ENCODE data around the gene IL17C.
"Not testable (repeated sequence)": the region's sequence is repeated elsewhere in the genome, so short reads cannot be mapped to it uniquely, and the experiment has no call there.

Gene IL17C, protein sequence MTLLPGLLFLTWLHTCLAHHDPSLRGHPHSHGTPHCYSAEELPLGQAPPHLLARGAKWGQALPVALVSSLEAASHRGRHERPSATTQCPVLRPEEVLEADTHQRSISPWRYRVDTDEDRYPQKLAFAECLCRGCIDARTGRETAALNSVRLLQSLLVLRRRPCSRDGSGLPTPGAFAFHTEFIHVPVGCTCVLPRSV

GRCh38 chr16:88638323-88639230 is at the start of gene IL17C:
Gene IL17C (plus strand): TSS chr16:88638572. CDS start chr16:88638642, 70 bp downstream.
- no peak for DNase-seq

- DNase-seq: peak; percentile 42
These were observed 49.6 kb upstream of the IL17C start for GRCh38 chr16:88588754-88589153.

DNA sequence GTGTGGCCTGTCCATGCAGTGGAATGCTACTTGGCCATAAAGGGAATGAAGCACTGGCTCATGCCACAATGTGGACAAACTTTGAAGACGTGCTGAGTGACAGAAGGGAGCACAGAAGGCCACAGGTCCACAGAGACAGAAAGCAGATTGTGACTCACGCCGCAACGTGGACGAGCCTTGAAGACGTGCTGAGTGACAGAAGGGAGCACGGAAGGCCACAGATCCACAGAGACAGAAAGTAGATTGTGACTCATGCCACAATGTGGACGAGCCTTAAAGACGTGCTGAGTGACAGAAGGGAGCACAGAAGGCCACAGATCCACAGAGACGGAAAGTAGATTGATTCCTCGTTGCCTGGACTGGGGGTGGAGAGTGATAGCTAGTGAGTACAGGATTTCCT is 48.9 kb upstream of the IL17C start:
- DNase-seq: peak; percentile 41

DNA sequence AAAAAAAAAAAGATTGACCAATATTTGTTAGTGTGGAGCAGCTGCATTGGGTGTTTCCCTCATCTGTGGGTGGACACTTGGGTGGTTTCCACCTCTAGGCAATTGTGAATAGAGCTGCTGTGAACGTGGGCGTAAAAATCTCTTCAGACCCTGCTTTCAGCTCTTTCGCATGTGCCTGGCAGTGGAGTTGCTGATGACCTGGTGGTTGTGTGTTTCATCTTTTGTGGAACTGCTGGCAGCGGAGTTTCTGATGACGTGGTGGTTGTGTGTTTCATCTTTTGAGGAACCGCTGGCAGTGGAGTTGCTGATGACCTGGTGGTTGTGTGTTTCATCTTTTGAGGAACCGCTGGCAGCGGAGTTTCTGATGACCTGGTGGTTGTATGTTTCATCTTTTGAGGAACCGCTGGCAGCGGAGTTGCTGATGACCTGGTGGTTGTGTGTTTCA is 46.8 kb upstream of the IL17C start:
- peak; percentile 47 for DNase-seq

DNA sequence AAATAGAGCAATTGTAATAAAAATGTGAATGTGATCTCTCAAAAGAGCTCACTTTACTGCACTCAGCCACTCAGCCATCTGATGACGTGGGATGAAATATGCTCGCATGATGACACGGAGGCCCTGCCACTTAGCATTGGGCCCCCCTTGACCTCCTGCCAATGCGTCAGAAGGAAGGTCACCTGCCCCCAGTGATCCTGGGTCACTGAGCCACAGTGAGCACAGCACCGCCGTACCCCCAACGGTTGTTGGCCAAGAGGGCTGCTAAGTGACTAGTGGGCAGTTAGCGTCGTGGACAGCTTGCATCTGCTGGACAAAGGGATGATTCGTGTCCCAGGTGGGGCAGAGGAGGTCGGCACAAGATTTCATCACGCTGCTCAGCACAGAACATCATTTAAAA is 45.3 kb upstream of the IL17C start:
- no peak for DNase-seq

DNA sequence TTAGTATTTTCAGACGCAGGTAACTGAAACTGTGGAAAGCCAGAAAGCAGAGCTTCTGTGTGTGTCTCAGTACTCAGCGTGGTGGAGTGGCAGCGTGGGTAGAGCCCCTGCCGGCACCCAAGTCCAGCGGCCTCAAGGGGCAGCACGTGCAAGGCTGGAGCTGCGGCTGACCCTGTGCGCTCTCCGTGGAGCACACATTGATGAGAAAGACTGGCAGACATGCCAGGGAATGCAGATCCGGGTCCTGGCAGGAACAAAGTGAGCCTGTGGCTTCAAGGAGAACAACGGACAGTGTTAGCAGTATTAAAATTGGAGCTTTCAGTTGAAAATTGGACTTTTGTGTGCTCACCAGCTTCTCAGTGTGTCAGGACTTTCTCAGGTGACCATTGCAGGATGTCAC is 44.9 kb upstream of the IL17C start:
- no peak for DNase-seq

DNA sequence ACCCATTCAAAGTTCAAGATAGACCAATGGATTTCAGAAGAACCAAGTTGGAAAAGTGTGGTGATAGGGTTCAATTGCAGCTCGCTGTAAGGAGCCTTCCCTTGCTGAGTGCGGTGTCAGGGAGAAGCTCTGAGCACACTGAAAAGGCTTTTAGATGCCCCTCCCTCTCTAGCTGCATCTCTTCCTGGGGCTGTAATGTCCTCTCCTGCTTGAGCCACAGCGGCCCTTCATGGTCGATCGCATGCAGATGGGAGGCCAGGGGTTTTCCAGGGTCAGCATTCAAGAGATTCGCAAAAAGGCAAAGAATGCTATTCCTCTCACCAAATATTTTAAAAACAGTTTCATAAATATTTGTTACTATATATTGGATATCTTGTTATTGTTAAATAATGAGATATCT is 44.5 kb upstream of the IL17C start:
- no peak for DNase-seq

DNA sequence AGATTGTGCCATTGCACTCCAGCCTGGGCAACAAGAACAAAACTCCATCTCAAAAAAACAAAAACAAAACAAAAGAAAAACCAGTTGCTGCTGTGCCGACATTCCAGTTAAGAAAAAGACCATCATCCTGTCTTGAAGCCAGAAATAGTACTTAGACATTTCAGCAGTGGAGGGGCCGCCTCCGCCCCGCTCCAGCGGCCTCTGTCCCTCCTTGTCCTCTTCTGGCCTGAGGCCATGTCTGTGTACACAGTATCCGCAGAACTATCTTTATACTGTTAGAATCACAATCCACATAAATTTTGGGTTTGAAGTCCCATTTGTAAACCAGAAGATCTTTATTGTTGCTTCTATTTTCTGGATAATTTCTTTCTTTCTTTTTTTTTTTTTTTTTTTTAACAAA is 43.3 kb upstream of the IL17C start:
- no peak for DNase-seq

DNA sequence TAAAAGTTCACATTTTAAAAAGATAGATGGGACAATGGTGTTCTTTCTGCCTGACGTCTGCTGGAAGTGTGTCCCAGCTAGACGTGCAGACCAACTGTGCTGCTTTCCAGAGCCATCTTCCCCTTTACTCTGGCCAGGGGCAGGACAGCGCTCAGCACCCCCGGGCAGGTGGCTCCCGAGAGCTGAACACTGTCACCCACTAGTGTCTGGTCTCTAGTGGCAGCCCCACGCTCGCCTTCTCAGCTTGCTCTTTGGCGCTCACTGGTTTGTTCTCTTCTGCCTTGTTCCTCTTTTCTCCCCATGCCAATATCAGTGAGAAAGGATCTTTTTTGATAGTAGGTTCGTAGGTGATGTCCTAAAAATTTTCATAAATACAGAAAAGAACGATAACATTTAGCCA is 42.5 kb upstream of the IL17C start:
- no peak for DNase-seq

- no peak for DNase-seq
These were observed 41.9 kb upstream of the IL17C start for GRCh38 chr16:88596483-88596882.

GRCh38 chr16:88597856-88598491 is 40.4 kb upstream of the IL17C start:
- no peak for DNase-seq

DNA sequence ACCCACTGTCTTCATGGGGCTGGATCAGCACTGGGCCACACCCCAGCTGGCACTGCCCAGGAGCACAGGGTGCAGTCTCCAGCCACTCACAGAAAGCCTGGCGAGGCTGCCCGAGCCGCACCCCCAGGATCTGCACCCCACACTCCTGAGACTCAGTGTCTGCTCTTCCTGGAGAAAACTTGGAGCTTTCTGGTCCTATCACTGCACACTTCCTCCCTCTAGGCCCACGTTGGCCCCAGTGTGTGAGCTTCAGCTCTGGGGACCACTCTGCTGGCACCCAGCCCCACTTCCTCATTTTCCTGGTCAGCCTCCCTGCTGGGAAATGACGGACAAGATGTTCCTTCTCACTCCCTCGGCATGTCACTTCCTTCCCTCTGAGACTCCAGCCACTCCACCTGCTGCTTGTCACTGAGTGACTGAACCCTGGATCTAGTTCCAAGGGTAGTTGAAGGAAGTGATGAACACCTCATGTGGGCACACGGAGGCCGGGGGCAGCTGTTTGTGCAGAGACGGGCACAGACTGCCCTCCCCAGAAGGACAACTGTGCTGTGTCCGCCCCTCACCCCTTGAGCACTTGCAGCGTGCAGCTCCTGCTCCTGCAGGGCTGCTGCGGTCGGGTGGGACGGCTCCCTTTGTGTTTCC is 39.2 kb upstream of the IL17C start:
- DNase-seq: no peak

GRCh38 chr16:88599825-88600538 is 38.4 kb upstream of the IL17C start:
- DNase-seq: no peak

- DNase-seq: no peak
These were observed 37.9 kb upstream of the IL17C start for GRCh38 chr16:88600539-88600896.

- no peak for DNase-seq
These were observed 36.9 kb upstream of the IL17C start for GRCh38 chr16:88601313-88602036.

DNA sequence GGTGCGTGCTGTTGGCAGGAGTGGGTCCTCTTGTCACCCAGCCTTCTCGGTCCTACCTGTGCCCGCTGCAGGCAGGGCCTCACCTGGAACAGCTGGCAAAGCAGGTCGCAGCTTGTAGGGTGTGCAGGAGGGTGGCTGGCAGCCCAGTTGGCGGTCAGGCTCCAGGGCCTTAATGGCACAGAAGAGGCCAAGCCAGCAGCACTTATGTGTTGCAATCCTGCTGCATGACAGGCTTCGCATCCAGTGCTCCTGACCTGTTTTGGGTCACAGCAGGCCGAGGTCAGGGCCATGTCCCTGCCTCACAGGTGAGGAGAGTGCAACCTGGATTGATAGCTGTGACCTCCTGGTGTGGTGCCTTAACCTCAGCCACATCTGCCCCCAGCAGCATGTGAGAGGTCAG is 36.3 kb upstream of the IL17C start:
- DNase-seq: no peak

- no peak for DNase-seq
These were observed 32.9 kb upstream of the IL17C start for GRCh38 chr16:88605186-88606147.

- no peak for DNase-seq
These were observed 32.1 kb upstream of the IL17C start for GRCh38 chr16:88606148-88606757.

DNA sequence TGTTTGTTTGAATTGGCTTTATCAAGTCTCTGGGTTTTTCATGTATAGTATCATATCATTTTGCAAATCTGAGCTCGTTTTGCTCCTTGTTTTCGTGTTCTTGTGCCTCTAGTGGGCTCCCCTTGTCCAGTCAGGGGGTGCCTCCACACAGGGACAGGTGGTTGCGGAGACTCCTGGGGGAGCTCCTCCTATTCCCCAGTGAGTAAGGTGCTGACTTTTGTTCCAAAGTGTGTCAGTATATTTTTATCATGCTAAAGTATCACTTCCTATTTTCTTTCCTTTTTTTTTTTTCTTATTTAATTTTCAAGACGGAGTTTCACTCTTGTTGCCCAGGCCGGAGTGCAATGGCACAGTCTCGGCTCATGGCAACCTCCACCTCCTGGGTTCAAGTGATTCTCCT is 30.3 kb upstream of the IL17C start:
- no peak for DNase-seq

GRCh38 chr16:88609426-88609825 is 28.9 kb upstream of the IL17C start:
- DNase-seq: not testable (repeated sequence)

Data from activated CD4-positive, CD25-positive, alpha-beta regulatory T cell treated with anti-CD3 and anti-CD28 coated beads, Interleukin-2, amount 50 U/mL, for 72 hours (primary cell).